Epidermal melanocyte (primary cell): ENCODE data around the gene ZBTB7C.
"Not testable (repeated sequence)": the region's sequence is repeated elsewhere in the genome, so short reads cannot be mapped to it uniquely, and the experiment has no call there.

Experiments
- DNase-seq: peaks from one replicate; pipeline ENCODE4 v3.0.0; 2011; ENCODE audit warnings: low spot score; ENCODE audit not compliant: insufficient read length

The ZBTB7C gene

DNA sequence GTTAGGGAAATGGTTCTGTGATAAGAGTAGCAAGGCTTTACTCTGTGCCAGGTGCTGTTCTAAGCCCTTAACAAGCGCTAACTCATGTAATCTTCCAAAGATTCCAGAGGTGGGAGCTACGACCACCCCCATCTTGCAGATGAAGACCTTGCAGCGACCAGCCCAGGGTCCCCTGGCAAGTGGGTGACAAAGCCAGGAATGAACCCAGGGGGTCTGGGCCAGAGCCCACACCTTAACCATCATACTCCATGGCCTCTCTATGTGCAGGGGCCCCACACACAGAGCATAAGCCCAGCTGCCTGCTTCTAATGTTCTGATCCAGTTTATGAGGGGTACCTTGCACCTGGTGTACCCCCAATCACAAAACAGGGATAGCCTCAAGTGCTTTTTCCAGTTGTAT, 105.3 kb downstream of the ZBTB7C start:
- no peak for DNase-seq

DNA sequence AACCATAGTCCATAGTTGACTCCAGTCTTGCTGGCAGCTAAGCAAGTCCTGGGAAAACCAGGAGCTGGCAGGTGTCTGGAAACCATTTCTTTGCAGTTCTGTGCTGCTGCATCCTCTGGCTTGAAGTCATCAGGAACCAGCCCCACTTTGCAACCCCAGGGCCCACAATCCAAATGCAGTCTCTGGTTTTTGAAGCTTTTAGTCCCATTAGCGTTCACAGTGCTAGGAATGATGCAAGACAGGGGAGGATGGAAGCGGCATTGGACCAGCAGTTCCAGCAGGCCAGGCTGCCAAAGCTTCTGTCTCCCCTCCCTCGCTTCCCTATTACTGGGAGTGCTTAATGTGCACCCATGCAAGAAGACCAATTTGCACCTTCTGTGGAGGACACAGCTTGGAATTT, 106.4 kb downstream of the ZBTB7C start:
- no peak for DNase-seq

DNA sequence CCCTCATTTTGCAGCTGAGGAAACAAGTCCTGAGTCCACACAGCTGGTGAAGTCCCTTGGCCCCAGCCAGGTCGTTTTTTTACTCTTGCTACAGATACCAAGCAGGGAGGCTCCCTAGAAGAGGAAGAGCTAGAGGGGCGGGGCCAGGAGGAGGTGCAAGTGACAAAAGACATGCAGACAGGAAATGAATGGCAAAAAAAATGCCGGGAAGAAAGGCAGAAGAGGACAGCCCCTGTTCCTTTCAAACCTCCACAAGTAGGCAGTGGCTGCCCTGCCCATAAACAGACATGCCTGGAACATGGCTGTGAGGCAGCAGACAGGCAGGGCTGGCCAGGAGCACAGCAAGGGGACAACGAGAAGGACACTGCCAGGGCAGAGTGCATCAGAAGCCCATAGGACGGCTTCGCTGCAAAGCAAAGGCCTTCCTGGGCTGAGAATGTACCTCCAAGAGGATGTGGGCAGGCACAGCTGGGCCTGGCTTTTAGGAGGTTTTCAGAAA, 108.7 kb downstream of the ZBTB7C start:
- no peak for DNase-seq

DNA sequence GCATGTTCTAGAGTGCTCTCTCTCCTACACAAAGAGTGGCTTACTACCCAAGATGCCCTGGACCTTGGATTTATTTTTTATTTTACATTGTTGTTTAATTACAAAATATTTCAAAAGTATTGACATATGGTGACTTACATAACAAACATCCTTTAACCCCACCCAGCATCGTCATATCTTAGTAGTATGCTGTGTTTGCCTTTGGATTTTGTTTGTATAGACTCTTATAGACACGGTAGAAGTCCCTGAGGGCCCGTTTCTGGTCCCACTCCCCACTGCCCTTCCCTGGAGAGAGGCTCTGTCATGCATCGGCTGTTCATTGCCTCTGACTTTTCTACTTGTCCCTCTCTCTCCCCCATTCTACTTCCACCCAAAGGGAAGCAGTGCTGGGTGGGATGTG, 112.0 kb downstream of the ZBTB7C start:
- DNase-seq = no peak

DNA sequence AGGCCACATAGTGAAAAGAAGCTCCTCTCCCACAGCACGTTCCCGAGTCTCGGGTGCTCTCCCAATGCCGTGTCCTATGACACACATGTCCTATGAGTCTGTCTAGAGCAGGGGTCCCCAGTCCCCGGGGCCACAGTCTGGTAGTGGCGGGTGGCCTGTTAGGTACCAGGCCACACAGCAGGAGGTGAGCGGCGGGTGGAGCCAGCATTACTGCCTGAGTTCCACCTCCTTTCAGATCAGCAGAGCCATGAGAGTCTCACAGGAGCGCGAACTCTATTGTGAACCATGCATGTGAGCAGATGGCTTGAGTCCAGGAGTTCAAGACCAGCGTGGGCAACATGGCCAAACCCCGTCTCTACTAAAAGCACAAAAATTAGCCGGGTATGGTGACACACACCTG, 112.6 kb downstream of the ZBTB7C start:
- DNase-seq = no peak

DNA sequence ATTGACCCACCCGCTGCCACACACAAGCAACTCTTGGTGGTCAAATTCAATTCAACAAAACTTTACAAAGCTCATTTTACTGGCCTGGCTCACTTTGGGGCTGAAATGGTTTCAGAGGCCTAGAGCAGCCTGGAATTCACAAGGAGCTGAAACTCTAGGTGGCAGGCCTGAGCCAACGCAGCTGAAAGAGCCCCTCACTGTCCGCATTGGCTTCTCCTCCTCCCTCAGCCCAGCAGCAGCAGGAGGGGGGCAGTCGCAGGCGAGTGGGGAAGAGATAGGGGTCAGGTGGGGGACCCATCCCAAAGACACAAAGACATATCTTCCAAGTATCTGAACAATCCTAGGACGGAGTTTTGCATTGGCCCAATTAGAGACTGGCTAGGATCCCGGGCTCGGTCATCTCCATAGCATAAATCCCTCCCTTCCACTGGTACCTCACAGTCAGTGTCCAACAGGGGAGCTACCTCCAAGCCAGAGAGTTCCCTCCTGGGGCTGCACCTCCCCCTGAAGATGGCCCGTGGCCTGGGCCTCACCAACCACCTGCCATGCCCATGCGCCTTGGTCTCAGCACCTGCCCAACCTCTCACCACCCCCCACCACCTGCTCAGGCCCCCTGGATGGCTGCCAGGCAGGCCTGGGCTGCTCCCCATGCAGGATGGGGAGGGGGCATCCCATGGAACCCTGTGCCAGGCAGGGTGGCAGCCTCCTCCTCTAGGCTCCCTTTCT, 113.4 kb downstream of the ZBTB7C start:
- DNase-seq = no peak

DNA sequence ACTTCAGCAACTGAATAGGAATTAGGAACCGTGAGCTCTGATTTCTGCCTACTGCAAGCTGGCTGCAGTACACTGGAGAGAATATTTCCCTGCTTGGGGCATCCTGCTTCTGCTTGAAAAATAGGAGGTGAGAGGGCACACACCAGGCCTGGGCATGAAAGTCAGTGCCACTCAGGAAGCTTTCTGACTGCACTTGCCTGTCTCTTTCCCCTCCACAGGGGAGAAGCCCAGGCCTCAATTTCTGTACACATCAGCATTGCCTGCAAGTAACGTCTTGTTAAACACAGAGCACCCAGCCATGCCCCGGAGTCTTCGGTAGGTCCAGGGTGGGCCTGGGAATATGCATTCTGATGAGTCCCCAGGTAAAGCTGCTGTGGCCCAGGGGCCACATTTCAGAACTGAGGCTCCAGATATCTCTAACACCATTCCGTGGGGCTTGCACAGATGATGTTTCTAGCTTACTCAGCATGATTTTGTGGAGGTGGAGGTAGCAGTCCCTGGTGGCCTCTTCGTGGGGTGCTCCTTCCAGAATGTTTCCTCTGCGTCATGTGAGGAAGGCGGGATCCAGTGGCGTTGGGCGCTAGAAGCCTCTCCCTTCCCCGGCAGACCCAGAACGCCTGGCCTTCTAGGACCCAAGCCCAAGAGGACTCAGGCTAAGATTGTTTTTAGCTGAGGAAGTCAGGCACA, 114.1 kb downstream of the ZBTB7C start:
- no peak for DNase-seq

DNA sequence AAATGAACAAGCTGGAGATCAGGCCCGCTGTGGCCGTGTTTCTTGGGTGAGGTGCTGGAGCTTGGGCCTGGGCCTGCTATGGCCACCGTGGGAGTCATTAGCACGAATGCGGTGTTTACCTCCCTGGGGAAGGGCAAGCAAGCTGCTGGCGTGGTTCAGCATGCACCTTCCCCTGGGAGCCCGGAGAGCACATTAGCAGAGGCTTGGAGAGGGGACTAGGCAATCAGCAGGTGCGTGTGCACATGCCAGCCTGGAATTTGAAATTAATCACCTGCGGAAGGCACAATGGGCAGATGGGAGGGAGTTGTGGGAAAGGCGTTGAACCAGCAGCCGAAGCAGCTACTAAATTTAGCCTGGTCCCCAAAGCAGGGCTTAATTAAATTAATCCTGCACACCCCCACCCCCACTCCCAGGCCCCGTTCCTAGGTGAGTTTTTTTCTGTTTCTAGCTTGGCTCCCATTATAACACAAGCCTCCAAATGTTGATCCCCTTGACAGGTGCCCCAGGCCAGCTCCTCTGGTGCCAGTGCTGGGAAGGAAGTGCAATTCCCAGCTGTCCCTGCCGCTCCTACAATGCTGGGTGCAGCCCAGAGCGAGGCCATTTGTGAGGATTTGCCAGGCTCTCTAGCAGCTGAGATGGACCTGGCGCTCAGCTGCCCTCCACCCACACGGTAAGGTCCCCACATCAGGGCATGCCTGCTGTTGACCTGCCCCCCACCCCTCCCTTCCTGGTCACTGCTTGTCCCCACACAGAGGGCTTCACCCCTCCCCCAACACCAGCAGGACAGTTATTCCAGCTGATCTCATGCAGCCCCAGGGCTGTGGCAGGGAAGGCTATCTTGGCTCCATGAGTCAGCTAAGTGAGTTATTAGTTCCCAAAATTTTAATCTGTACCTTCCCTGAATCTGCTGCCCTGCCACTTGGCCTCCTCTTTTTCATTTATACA, 115.0 kb downstream of the ZBTB7C start:
- DNase-seq = no peak

DNA sequence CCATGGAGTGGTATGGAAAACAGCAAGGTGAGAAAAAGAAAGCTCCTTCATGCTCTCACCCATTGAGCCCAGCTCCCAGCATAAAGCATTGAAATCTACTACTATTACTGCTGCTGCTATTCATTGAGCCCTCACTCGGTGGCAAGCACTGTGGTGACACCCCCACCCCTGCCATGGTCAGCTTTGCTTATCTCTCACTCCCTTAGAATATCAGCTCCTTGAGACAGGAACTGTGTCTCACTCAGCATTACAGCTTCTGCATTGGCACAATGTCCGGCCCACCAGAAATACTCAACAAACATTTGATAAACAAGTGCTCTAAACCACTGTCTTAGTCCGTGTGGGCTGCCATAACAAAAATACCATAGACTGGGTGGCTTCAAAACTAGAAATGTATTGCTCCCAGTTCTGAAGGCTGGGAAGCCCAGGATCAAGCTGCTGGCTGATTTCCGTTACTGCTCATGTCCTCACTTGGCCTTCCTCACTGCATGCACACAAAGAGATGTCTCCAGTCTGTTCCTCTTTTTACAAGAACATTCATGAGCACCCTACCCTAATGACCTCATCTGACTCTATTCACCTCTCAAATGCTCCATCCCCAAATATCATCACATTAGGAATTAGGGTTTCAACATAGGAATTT, 116.3 kb downstream of the ZBTB7C start:
- no peak for DNase-seq

DNA sequence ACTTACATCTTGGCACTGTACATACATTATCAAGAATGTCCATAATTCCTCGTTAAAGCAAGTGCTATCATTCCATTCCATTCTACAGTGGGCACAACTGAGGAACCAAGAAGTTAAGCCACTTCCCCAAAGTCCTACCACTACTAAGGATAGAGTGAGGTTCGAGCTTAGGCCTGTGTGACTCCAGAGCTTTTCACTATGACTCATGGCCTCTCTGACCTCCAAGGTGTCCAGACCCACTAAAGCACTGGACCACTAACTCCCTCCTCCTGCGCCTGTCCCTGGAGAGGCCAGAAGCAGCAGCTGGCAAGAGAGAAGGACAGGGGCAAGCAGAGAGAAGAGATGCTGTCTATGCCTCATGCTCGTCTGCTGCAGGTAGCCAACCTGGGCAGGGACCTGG, 117.0 kb downstream of the ZBTB7C start:
- DNase-seq = no peak

DNA sequence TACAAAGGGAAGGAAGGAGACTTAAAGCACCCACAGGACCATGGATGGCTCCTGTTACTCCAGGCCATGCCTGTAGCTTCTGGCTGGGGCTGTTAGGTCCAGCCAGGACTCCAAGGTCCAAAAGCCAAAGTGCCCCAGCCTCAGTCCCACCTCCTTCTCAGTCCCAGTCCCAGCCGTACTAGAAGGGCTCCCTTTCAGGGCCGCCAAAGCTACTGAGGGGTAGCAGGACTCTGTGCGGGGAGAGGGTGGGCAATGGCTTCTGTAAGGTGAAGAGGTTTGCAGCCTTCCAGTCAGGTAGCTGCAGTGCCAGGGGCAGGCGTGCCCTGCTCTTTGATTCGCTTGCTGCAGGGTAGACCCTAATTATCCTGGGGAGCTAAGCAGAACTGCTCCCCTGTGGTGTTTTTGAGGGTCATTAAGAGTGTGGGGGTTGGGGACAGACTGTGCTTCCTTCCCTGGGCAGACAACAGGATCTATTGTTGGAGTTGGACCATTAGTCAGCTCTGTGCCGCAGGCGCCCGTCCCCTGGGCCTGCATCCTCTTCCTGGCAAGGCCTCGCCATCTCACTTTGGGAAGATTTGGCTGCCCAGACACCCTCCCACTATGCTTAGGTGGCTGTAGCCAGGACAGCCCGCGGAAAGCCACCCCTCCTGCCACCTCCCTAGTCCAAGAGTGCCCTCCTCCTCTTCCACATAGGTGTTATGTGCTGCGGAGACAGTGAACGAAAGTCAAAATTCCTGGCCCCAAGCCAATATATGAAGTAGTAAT, 118.8 kb downstream of the ZBTB7C start:
- no peak for DNase-seq

DNA sequence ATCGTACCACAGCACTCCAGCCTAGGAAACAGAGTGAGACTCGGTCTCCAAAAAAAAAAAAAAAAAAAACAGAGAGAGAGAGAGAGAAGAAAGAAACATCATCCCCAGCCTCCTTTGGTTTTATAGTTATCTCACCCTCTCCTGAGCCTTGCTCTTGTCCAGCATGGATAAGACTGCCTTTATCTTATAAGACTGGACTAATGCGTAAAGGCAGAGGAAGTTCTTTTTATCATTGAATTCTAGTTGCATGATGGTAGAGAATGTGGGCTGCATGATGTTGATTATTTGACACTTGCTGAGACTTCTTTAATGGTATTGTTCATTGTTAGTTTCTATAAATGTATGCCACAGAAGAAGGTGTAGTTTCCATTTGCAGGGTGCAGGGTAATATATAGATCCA, 124.4 kb downstream of the ZBTB7C start:
- no peak for DNase-seq

DNA sequence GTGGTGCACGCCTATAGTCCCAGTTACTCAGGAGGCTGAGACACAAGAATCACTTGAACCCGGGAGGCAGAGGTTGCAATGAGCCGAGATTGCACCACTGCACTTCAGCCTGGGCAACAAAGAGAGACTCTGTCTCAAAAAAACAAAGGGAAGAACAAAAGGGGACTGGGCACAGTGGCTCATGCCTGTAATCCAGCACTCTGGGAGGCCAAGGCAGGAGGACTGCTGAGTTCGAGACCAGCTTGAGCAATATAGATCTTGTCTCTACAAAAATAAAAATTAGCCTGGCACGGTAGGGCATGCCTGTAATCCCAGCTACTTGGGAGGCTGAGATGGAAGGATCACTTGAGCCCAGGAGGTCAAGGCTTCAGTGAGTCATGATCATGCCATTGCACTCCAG, 125.2 kb downstream of the ZBTB7C start:
- DNase-seq = not testable (repeated sequence)

DNA sequence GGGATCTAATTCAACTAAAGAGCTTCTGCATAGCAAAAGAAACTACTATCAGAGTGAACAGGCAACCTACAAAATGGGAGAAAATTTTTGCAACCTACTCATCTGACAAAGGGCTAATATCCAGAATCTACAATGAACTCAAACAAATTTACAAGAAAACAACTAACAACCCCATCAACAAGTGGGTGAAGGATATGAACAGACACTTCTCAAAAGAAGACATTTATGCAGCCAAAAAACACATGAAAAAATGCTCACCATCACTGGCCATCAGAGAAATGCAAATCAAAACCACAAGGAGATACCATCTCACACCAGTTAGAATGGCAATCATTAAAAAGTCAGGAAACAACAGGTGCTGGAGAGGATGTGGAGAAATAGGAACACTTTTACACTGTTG, 127.7 kb downstream of the ZBTB7C start:
- DNase-seq = not testable (repeated sequence)

DNA sequence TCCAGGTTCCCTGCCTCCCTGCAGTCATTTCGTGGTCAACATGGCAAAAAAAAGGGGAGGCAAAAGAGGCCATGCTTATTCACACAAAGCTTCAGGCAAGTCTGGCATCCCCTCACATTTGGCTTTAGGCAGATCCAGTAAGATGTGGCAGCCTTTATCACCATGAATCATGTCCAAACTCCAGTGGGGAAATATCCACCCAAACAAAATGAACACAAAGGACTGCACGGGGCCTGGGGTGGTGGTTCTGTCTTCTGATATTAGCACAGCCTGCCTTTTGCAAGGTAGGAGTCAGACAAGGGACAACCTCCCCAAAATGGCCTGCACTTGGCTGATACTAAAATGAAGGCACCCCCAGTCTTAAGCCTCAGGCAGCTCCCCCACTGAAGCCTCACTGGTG, 129.9 kb downstream of the ZBTB7C start:
- DNase-seq = no peak

DNA sequence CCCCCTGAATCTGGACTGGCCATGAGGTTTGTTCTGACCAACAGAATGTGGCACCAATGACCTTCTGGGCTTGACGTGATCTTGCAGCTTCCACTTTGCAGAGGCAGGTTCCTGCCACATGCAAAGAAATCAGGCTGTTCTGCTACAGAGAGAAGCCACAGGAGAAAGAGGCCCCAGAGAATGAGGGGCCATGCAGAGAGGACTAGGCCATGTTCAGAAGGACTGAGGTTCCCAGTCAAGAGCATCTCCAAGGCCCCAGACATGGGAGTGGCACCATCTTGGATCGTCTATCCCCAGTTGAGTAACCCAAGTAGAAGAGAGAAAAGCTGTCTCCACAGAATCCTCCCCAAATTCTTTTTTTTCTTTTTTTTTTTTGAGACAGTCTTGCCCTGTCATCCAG, 131.1 kb downstream of the ZBTB7C start:
- no peak for DNase-seq

DNA sequence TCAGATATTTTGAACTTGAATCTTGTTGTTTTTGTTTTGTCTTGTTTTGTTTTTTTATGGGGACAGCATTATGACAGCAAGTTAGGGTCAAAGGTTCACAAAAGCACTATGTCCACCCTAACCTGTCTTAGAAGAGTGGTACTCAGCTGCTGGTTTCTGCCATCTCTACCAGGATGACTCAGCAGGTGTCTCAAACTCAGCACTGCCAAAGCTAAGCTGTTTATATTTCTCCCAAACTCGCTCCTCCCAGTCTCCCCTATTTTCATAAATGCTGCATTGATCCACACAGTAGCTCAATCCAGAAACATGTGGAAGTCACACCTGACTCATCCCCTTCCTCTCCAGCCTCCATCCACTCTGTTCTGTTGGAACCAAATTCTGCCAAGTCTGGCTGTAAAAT, 134.9 kb downstream of the ZBTB7C start:
- no peak for DNase-seq

DNA sequence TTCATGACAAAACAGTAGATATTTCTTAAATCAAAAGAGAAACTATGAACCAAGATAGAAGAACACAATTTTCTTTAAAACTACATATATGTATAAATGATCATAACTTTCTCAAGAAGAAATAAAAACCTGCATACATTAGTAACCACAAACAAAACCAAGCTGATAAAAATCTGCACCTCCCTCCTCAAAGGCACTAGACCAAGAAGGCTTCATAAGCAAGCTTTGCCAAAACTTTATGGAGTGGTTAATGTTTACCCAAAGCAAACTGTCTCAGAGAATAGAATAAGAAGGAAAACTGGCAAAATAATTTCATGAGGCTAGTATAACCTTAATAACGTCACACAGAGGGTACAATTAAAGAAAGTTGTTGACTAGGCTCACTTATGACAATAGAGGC, 138.3 kb downstream of the ZBTB7C start:
- no peak for DNase-seq

DNA sequence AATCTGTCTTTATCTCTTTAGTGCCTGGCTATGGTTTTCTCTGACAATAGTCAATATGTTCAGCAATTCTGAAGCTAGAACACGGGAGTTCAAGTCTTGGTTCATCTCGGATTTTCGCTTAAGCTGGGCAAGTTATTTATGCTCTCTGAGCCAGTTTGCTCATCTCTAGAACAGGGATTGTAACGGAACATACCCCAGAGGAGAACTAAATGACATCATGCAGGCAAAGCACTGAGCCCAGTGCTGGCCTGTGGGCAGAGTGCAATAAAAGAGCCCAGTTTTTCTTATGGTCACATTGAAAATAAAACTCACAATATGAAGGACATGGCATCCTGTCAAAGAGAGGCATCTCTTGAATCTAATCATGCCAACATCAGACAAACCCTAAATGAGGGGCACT, 143.9 kb downstream of the ZBTB7C start:
- no peak for DNase-seq
